GM19455 (cell line): ENCODE data around the gene YBX3.

Experiments used
- ATAC-seq: cut with Tn5 transposase; IDR thresholded peaks from one replicate; pipeline ENCODE4 v1.9.1; 2021; ENCODE audit not compliant: unreplicated experiment

Gene YBX3

GRCh38 chr12:10722502-10722904 lies 620 bp downstream of the YBX3 start:
- peak; percentile 49 for ATAC-seq

- ATAC-seq, result peak; percentile 22
These were observed 1.2 kb downstream of the YBX3 start for GRCh38 chr12:10721651-10722501.

DNA sequence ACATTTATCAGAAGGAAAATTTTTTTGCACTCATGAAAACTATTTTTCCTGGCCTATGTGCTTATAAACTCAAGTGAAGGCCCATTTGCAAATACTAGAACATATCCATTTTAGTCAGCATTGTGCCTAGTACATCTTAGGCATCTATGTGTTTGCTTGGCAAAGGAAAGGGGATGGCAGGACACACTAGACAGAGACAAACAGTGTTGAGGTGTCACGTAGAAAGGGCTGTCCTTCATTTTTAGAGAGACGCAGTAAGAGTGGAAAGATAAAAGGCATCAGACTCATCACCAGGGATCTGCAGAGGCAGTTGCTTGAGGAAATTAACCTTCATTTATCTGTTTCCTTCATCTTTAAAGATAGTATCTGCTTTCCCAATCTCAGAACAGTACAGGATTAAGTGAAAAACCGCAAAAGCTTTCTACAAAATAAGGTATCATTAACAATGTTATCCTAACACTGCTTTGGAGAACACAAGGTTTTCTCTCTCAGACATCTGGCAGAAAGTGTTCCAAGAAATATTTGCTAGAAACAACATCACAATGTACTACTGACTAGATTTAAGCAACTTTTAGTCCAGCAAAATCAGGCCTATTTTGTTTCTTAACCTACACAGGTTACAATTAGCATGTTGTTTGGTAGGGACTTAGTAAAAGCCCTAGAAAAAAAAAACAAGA lies 2.0 kb downstream of the YBX3 start:
- ATAC-seq, result no peak

DNA sequence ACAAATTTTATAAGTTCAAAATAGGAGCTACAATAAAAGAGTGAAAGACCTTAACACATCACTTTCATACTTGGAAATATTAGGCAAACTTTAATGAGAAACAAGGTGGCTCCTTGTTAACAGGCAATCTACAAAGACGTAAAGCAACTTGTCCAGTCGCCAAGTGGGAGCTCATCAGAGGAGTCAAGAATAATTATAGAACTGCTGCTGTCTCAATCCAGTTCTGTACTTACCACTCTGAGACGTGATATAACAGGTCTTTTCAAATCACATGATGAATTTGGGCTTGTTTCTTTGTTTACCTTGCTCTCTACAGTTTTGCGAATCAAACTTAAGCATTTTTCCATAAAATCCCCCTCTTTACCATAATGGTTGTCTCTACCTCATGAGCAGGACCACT lies 3.6 kb downstream of the YBX3 start:
- no peak for ATAC-seq

- ATAC-seq, result no peak
These were observed 4.8 kb downstream of the YBX3 start for GRCh38 chr12:10718279-10718821.

DNA sequence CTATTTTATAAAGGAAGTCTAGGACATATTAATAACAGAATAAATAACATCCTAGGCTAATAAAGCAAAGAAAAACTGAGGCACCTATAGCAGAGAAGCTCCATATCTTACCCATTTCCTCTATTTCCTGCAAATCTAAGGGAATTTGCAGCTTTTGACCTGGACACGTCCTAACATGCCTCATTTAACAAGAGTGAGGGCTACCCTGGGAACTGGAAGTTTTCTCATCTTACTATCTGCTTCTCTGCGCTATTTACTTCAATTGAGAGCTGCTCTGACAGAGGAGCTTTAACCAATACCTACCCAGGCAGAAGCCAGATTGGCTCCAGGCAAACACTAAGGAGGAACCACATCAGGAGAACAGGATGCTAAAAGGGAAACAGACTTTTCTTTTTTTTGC lies 5.7 kb downstream of the YBX3 start:
- ATAC-seq, result no peak

- no peak for ATAC-seq
These were observed 6.3 kb downstream of the YBX3 start for GRCh38 chr12:10716704-10717315.

GRCh38 chr12:10716277-10716676 lies 6.8 kb downstream of the YBX3 start:
- ATAC-seq, result no peak

- ATAC-seq, result no peak
These were observed 7.6 kb downstream of the YBX3 start for GRCh38 chr12:10715491-10715890.

GRCh38 chr12:10709808-10710207 lies 13.3 kb downstream of the YBX3 start:
- ATAC-seq, result no peak

DNA sequence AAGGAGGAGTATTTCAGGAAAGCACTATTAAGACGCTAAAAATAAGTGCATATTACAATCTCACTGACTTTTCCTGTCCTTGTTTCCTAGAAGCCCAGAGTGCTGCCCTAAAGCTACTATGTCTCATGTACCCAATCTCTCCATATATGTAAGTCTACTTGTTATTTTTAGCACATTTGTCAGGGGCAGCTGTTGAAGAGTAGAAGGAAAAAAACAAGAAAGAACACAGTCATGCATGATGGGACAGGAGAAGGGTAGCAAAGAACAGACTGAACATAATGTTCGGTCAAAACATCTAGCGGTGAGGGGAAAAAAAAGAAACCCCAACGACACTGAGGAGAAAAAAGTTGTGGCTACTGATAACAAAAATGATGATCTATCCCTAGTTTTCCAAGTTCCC lies 14.3 kb downstream of the YBX3 start:
- no peak for ATAC-seq

DNA sequence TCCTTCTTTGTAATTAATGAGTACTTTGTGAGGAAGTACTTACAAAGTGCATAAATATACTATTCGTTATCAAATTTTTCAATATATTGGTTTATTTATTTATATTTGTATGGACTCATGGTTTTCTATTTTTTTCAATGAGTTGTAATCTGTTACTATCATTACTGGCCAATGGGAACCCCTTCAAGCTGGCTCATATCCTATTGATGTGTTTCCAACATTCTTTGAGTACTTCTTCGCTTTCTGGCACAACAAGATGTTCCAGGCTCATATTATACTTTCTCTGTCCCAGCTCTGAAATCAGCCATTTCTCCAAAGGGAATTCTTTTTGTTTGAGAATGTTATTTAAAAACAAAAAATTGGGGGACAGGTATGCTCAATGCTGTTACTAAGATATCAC lies 17.5 kb downstream of the YBX3 start:
- no peak for ATAC-seq

- ATAC-seq, result no peak
These were observed 21.3 kb downstream of the YBX3 start for GRCh38 chr12:10701843-10702242.

DNA sequence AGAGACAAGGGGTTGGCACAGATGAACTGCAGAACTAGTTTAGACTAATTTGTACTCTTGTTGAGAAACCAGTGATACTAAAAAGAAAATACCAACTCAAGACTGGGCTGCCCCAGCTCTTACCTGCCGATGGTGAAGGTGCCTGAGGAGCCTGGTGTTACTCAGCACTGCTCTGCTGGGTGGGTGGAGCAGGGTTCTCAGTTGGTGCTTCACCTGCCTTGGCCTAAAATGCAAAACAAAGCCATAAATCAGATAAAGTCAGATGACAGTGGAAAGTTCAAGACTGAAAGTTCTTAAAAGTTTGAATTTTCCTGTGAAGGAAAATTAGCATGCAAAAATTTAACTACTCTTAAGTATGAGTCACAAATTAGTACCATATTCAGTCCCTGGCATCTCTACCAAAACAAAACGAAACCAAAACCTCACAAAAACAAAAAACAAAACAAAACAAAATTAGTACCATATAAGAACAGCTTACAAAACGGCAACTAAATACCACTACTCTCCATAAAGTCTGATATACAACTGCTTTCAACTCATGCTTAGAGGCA lies 21.9 kb downstream of the YBX3 start:
- ATAC-seq, result peak; percentile 71

GRCh38 chr12:10700581-10700980 lies 22.5 kb downstream of the YBX3 start:
- ATAC-seq, result no peak

GRCh38 chr12:10697862-10698261 lies 25.3 kb downstream of the YBX3 start:
- no peak for ATAC-seq

DNA sequence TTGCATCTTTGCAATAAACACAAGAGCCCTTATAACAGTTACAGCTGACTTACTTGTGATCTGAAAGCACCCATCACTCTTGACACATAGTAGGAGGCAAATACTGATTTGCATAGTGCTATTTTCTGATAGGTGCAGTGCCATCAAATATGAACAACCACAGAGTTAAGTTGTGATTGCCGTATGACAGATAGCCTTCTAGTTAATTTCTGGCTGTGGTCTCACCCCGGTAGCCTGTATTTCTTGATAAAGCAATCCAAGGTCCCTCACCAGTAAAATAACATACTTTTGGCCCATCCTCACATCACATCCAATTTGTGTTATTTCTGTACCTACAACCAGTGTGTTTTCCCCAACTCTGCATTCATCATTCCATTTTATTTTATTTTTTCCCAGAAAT lies 26.0 kb downstream of the YBX3 start:
- ATAC-seq, result no peak

DNA sequence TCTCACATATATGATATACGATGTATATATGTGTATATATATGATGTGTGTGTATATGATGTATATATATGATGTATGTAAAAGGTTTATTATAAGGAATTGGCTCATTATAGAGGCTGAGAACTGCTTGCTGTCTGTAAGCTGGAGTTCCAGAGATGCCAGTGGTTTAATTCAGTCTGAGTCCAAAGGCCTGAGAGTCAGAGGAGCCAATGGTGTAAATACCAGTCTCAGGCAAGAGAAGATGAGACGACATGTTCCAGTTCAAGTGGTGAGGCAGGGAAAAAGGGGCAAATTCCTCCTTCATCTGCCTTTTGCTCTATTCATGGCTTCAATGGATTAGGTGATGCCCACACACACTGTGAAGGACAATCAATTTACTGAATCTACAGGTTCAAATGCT lies 32.2 kb downstream of the YBX3 start:
- no peak for ATAC-seq

GRCh38 chr12:10689146-10689545 lies 34.0 kb downstream of the YBX3 start:
- no peak for ATAC-seq

DNA sequence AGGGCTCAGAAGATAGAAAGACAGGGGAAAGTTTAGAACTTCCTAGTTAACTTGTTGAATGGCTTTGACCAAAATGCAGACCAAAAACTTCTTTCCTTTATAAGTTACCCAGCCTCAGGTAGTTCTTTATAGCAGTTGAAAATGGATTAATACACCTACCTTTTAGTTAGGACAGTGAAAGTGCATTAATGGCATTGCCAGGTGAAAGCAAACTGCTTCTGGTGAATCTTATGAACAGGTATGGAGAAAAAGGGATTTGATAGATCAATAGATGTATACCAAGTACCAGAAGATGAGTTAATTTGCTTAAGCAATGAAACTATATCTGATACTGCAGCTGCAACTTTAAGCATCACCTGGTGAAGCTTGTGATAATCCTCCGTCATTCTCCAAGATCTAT lies 35.1 kb downstream of the YBX3 start:
- no peak for ATAC-seq

DNA sequence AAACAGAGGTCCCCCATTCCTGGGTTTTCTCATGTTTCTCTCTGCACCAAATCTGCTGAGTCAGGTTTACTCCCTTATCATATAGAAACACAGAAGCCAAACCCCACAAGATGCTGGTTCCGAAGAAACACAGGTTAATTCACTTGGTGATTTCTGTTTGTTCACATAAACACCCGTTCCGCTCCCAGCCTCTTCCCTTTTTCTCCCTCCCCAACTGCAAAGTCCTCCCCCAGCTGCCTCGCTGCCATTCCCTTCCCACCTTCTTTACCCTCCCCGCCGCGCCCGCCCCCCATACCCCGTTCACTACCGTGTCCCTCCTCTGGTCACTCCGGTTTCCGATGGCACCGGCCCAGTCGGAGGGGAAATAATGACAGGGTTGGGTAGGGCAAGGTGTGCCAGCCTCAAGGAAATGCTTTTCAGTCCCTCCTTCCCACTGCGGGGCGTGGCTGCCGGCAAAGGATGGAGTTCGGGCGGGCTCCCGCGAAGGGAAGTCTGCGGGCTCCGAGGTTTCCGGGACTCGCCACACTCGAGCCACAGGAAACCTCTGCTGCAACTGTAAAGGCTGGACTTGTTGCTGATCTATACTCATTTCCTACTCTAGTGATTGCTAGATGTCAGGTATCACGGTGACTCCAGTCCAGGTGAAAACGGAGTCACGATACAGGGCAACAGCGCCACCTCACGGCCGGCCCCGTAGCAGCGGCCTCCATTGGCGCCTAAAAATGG lies 49.3 kb downstream of the YBX3 start, which contains the start of gene STYK1:
Gene STYK1, minus strand, starts transcription at position 394 of the 726 bp plus-strand sequence. CDS start 39,434 bp downstream, outside the sequence.
- ATAC-seq, result no peak
